ENCODE results near the gene SYT9.

GRCh38 chr11:7418061-7418460 lies 166.4 kb downstream of the SYT9 start:
- no peak for TF ChIP-seq CTCF (IDR thresholded peaks at IDR 0.05; ENCODE audit: low read depth, low read length, poor library complexity, severe bottlenecking)
- TF ChIP-seq EZH2phosphoT487 (IDR thresholded peaks at IDR 0.05; ENCODE audit: borderline replicate concordance, low read length), result no peak
